Ishikawa (cell line): Measurements from ENCODE around the gene CNTNAP5.

Source experiments
- CEBPB ChIP-seq: IDR thresholded peaks from 2 replicates; pipeline ENCODE4 v1.6.1; 2012
- CREB1 ChIP-seq: IDR thresholded peaks from 2 replicates; pipeline ENCODE4 v1.6.1; 2012; ENCODE audit warnings: low read depth
- EGR1 ChIP-seq: IDR thresholded peaks from 2 replicates; pipeline ENCODE4 v1.6.1; 2012
- EP300 ChIP-seq: IDR thresholded peaks from 2 replicates; pipeline ENCODE4 v1.6.1; 2012; ENCODE audit warnings: borderline replicate concordance
- FOXM1 ChIP-seq: IDR thresholded peaks from 2 replicates; pipeline ENCODE4 v1.6.1; 2012; ENCODE audit warnings: low read depth, borderline replicate concordance
- MAX ChIP-seq: IDR thresholded peaks from 2 replicates; pipeline ENCODE4 v1.6.1; 2012
- NFIC ChIP-seq: IDR thresholded peaks from 2 replicates; pipeline ENCODE4 v1.6.1; 2012
- RAD21 ChIP-seq: IDR thresholded peaks from 2 replicates; pipeline ENCODE4 v1.6.1; 2012; ENCODE audit warnings: low read depth
- REST ChIP-seq: IDR thresholded peaks from 2 replicates; pipeline ENCODE4 v1.6.1; 2012; ENCODE audit warnings: low read depth, mild to moderate bottlenecking
- TAF1 ChIP-seq: IDR thresholded peaks from 2 replicates; pipeline ENCODE4 v1.6.1; 2012; ENCODE audit warnings: low read depth, mild to moderate bottlenecking
- TCF12 ChIP-seq: IDR thresholded peaks from 2 replicates; pipeline ENCODE4 v1.6.1; 2012; ENCODE audit warnings: low read depth
- TEAD4 ChIP-seq: IDR thresholded peaks from 2 replicates; pipeline ENCODE4 v1.6.1; 2012
- USF1 ChIP-seq: IDR thresholded peaks from 2 replicates; pipeline ENCODE4 v1.6.1; 2012
- YY1 ChIP-seq: IDR thresholded peaks from 2 replicates; pipeline ENCODE4 v1.6.1; 2012; ENCODE audit warnings: low read depth
- ZBTB7A ChIP-seq: IDR thresholded peaks from 2 replicates; pipeline ENCODE4 v1.6.1; 2012; ENCODE audit warnings: low read depth

The CNTNAP5 gene

GRCh38 chr2:124698979-124699565 lies 674.0 kb downstream of the CNTNAP5 start:
- TF ChIP-seq REST (no peak), TAF1 (no peak), USF1 (no peak), RAD21 (no peak), ZBTB7A (no peak), NFIC (no peak), CEBPB (no peak), EP300 (no peak), TEAD4 (no peak), YY1 (no peak), CREB1 (no peak), TCF12 (no peak), EGR1 (no peak), FOXM1 (no peak), MAX (no peak)

- TF ChIP-seq REST, result no peak
- no peak for TF ChIP-seq CREB1
- TF ChIP-seq EP300, result no peak
- no peak for TF ChIP-seq RAD21
- TF ChIP-seq TEAD4, result no peak
- no peak for TF ChIP-seq CEBPB
- no peak for TF ChIP-seq TAF1
- no peak for TF ChIP-seq ZBTB7A
- no peak for TF ChIP-seq TCF12
- TF ChIP-seq MAX, result no peak
- TF ChIP-seq NFIC, result no peak
Observed at GRCh38 chr2:124702777-124703176, 677.7 kb downstream of the CNTNAP5 start.

GRCh38 chr2:124704071-124704925 lies 679.2 kb downstream of the CNTNAP5 start:
- TF ChIP-seq TCF12 (no peak), EP300 (no peak), FOXM1 (no peak), CEBPB (no peak), ZBTB7A (no peak), MAX (no peak), RAD21 (no peak), TEAD4 (no peak), REST (no peak), NFIC (no peak), TAF1 (no peak), YY1 (no peak), CREB1 (no peak), USF1 (no peak), EGR1 (no peak)

GRCh38 chr2:124708661-124709060 lies 683.6 kb downstream of the CNTNAP5 start:
- no peak for TF ChIP-seq EP300
- no peak for TF ChIP-seq MAX
- TF ChIP-seq TEAD4, result no peak
- no peak for TF ChIP-seq EGR1
- TF ChIP-seq REST, result no peak
- no peak for TF ChIP-seq RAD21
- TF ChIP-seq FOXM1, result no peak
- TF ChIP-seq YY1, result no peak
- no peak for TF ChIP-seq ZBTB7A
- TF ChIP-seq TAF1, result no peak
- TF ChIP-seq CREB1, result no peak
- no peak for TF ChIP-seq NFIC
- no peak for TF ChIP-seq CEBPB
- TF ChIP-seq TCF12, result no peak
- no peak for TF ChIP-seq USF1
